CD4-positive, alpha-beta memory T cell (primary cell): Measurements from ENCODE around the gene SENP8. TPM values are rescaled to one million over a fixed set of nuclear protein-coding genes. Genes with fewer than 3 reads are reported as not detected.

Source experiments
- CTCF ChIA-PET: fragments of 350-600 bp; sonication (Branson Sonifier 250); formaldehyde crosslinking; loops from one replicate; lab custom pipeline; 2021; ENCODE audit warnings: inconsistent platforms; ENCODE audit not compliant: partially characterized antibody; lab: Charles Lee
- POLR2A ChIA-PET: fragments of 350-600 bp; sonication (Branson Sonifier 250); formaldehyde crosslinking; loops from one replicate; lab custom pipeline; 2021; ENCODE audit not compliant: partially characterized antibody; lab: Charles Lee
- DNase-seq, 5 donors: peaks; one replicate each; pipeline versions ENCODE4 v3.0.0 to v3.0.0-alpha.2; 2020 to 2022; ENCODE audit warnings: mixed read lengths in 1 of 5
- H3K27ac ChIP-seq: one replicate; pipeline ENCODE4 v1.7.0; 2013; ENCODE audit warnings: low read depth, low read length
- H3K27me3 ChIP-seq: 2 replicates; pipeline ENCODE4 v1.7.0; 2013; ENCODE audit warnings: mild to moderate bottlenecking, low read length, moderate library complexity; ENCODE audit not compliant: insufficient read depth
- H3K36me3 ChIP-seq: 2 replicates; pipeline ENCODE4 v1.7.0; 2013; ENCODE audit warnings: mild to moderate bottlenecking, low read length, moderate library complexity; ENCODE audit not compliant: insufficient read depth
- H3K4me1 ChIP-seq: 2 replicates; pipeline ENCODE4 v1.7.0; 2013; ENCODE audit warnings: mild to moderate bottlenecking, low read length, moderate library complexity; ENCODE audit not compliant: insufficient read depth
- H3K4me3 ChIP-seq, 2 donors: one replicate each; pipeline ENCODE4 v1.7.0; 2013; ENCODE audit warnings: low read length in 2 of 2, mild to moderate bottlenecking in 1 of 2
- H3K9me3 ChIP-seq, 2 donors: one replicate each; pipeline ENCODE4 v1.7.0; 2013; ENCODE audit warnings: low read length in 2 of 2, control low read depth in 1 of 2; ENCODE audit not compliant: control insufficient read depth in 1 of 2
- H3K27ac Mint-ChIP-seq, 7 donors: one replicate each; pipeline ENCODE4 v1.8.0; 2020 to 2021; ENCODE audit warnings: mixed read lengths in 7 of 7, mild to moderate bottlenecking in 6 of 7, inconsistent platforms in 3 of 7, moderate library complexity in 3 of 7
- H3K27me3 Mint-ChIP-seq, 2 donors: one replicate each; pipeline ENCODE4 v1.8.0; 2020 to 2021; ENCODE audit warnings: mixed read lengths in 2 of 2
- H3K36me3 Mint-ChIP-seq, 2 donors: one replicate each; pipeline ENCODE4 v1.8.0; 2020 to 2021; ENCODE audit warnings: mixed read lengths in 2 of 2, inconsistent platforms in 1 of 2, mild to moderate bottlenecking in 1 of 2
- H3K4me1 Mint-ChIP-seq, 4 donors: one replicate each; pipeline ENCODE4 v1.8.0; 2020 to 2021; ENCODE audit warnings: mixed read lengths in 4 of 4, mild to moderate bottlenecking in 1 of 4
- H3K4me3 Mint-ChIP-seq, 8 donors: one replicate each; pipeline ENCODE4 v1.8.0; 2020 to 2021; ENCODE audit warnings: mixed read lengths in 8 of 8, mild to moderate bottlenecking in 7 of 8, moderate library complexity in 6 of 8, inconsistent platforms in 3 of 8
- H3K9me3 Mint-ChIP-seq, 8 donors: one replicate each; pipeline ENCODE4 v1.8.0; 2020 to 2021; ENCODE audit warnings: mixed read lengths in 8 of 8, mild to moderate bottlenecking in 5 of 8, inconsistent platforms in 3 of 8, moderate library complexity in 1 of 8
- intact Hi-C: fragments of 100-400 bp; cut with micrococcal nuclease; formaldehyde crosslinking; loops from one replicate; pipeline ENCODE4 v1.15.1; 2023
- polyA plus RNA-seq, 2 donors: library from polyadenylated mRNA; unstranded; fragments of 300-500 nt; fragmentation: Illumina TruSeq; gene quantifications; one replicate each; pipeline ENCODE4 v1.2.3, GENCODE V29; 2021
- total RNA-seq, 2 experiments: library from RNA; stranded (reverse); gene quantifications; one replicate each; pipeline ENCODE4 v1.2.3, GENCODE V29; 2021

SENP8 gene
- total and polyA plus RNA-seq, 4 experiments from 2014 or later, result 0.69 to 2.6 (median 1.3) TPM

- Histone ChIP-seq H3K36me3 (no peaks in the 10 kb centered on the region), H3K4me3 (no peak overlapping the region), H3K9me3 (no peaks in the 10 kb centered on the region), H3K4me1 (no peaks in the 10 kb centered on the region), H3K27ac (no peak overlapping the region), H3K27me3 (no peaks in the 10 kb centered on the region)
- DNase-seq, result no peak
- H3K36me3 Mint-ChIP-seq, result no peaks in the 10 kb centered on the region
- CTCF ChIA-PET, result no interaction called here
- peaks cover 0 to 2% of the 10 kb centered on the region in 2 donors for H3K27me3 Mint-ChIP-seq
- intact Hi-C loops, result no loop called here
- H3K4me3 Mint-ChIP-seq, result no peak overlapping the region
- H3K4me1 Mint-ChIP-seq, result no peaks in the 10 kb centered on the region
- H3K27ac Mint-ChIP-seq, result no peak overlapping the region
- no peaks in the 10 kb centered on the region for H3K9me3 Mint-ChIP-seq
- POLR2A ChIA-PET, result no interaction called here
Observed at GRCh38 chr15:72128359-72128758, 10.2 kb downstream of the SENP8 start.

- Mint-ChIP-seq H3K4me3 (no peak overlapping the region), H3K4me1 (no peaks in the 10 kb centered on the region), H3K9me3 (no peaks in the 10 kb centered on the region), H3K36me3 (no peaks in the 10 kb centered on the region), H3K27me3 (peaks cover 0 to 2% of the 10 kb centered on the region in 2 donors), H3K27ac (no peak overlapping the region)
- Histone ChIP-seq H3K27me3 (no peaks in the 10 kb centered on the region), H3K4me3 (no peak overlapping the region), H3K4me1 (no peaks in the 10 kb centered on the region), H3K27ac (no peak overlapping the region), H3K9me3 (no peaks in the 10 kb centered on the region), H3K36me3 (no peaks in the 10 kb centered on the region)
- ChIA-PET CTCF (interaction anchor here (1.0 kb wide), 1 partner anchor 25 kb away, joined by 3 read pairs; no protein-coding TSS in a partner anchor), POLR2A (no interaction called here)
- intact Hi-C loops, result no loop called here
- DNase-seq, result no peak
Observed at GRCh38 chr15:72130272-72130671, 12.1 kb downstream of the SENP8 start.

- DNase-seq, result no peak
- ChIA-PET POLR2A (no interaction called here), CTCF (interaction anchor here (1.0 kb wide), 1 partner anchor 8 kb away, joined by 3 read pairs; no protein-coding TSS in a partner anchor)
- Mint-ChIP-seq H3K27me3 (peaks cover 0 to 2% of the 10 kb centered on the region in 2 donors), H3K9me3 (no peaks in the 10 kb centered on the region), H3K4me3 (no peak overlapping the region), H3K27ac (no peak overlapping the region), H3K36me3 (no peaks in the 10 kb centered on the region), H3K4me1 (no peaks in the 10 kb centered on the region)
- intact Hi-C loops, result no loop called here
- no peak overlapping the region for H3K27ac ChIP-seq
- H3K4me1 ChIP-seq, result no peaks in the 10 kb centered on the region
- H3K4me3 ChIP-seq, result no peak overlapping the region
- H3K27me3 ChIP-seq, result no peaks in the 10 kb centered on the region
- H3K36me3 ChIP-seq, result no peaks in the 10 kb centered on the region
- no peaks in the 10 kb centered on the region for H3K9me3 ChIP-seq
Observed at GRCh38 chr15:72131922-72132321, 13.7 kb downstream of the SENP8 start.

GRCh38 chr15:72133211-72133610 is 15.0 kb downstream of the SENP8 start:
- Histone ChIP-seq H3K27me3 (no peaks in the 10 kb centered on the region), H3K4me1 (no peaks in the 10 kb centered on the region), H3K4me3 (no peak overlapping the region), H3K9me3 (no peaks in the 10 kb centered on the region), H3K36me3 (no peaks in the 10 kb centered on the region), H3K27ac (no peak overlapping the region)
- no peak for DNase-seq
- ChIA-PET POLR2A (no interaction called here), CTCF (interaction anchor here (0.9 kb wide), 1 partner anchor 23 kb away, joined by 3 read pairs; no protein-coding TSS in a partner anchor)
- Mint-ChIP-seq H3K27ac (no peak overlapping the region), H3K36me3 (no peaks in the 10 kb centered on the region), H3K4me1 (no peaks in the 10 kb centered on the region), H3K9me3 (no peaks in the 10 kb centered on the region), H3K27me3 (peaks cover 0 to 2% of the 10 kb centered on the region in 2 donors), H3K4me3 (no peak overlapping the region)
- intact Hi-C loops, result no loop called here

- intact Hi-C loops, result no loop called here
- ChIA-PET POLR2A (no interaction called here), CTCF (no interaction called here)
Observed at GRCh38 chr15:72135719-72136118, 17.5 kb downstream of the SENP8 start.

GRCh38 chr15:72136170-72137051 is 18.2 kb downstream of the SENP8 start:
- H3K27me3 Mint-ChIP-seq, result peaks cover 0 to 2% of the 10 kb centered on the region in 2 donors
- no peaks in the 10 kb centered on the region for H3K4me1 Mint-ChIP-seq
- H3K36me3 Mint-ChIP-seq, result peaks cover 0 to 4% of the 10 kb centered on the region in 2 donors
- H3K27ac Mint-ChIP-seq, result no peak overlapping the region
- no peaks in the 10 kb centered on the region for H3K9me3 Mint-ChIP-seq
- no peak overlapping the region for H3K4me3 ChIP-seq
- H3K4me3 Mint-ChIP-seq, result no peak overlapping the region
- H3K9me3 ChIP-seq, result no peaks in the 10 kb centered on the region
- H3K27ac ChIP-seq, result no peak overlapping the region
- intact Hi-C loops, result no loop called here
- ChIA-PET POLR2A (no interaction called here), CTCF (no interaction called here)
- H3K4me1 ChIP-seq, result no peaks in the 10 kb centered on the region
- H3K36me3 ChIP-seq, result no peaks in the 10 kb centered on the region
- no peak for DNase-seq
- H3K27me3 ChIP-seq, result no peaks in the 10 kb centered on the region

More at GRCh38 chr15:72135719-72136118, 17.5 kb downstream of the SENP8 start:
- Mint-ChIP-seq H3K36me3 (peaks cover 0 to 4% of the 10 kb centered on the region in 2 donors), H3K4me1 (no peaks in the 10 kb centered on the region), H3K4me3 (no peak overlapping the region), H3K27ac (no peak overlapping the region), H3K9me3 (no peaks in the 10 kb centered on the region), H3K27me3 (peaks cover 0 to 2% of the 10 kb centered on the region in 2 donors)
- Histone ChIP-seq H3K36me3 (no peaks in the 10 kb centered on the region), H3K4me3 (no peak overlapping the region), H3K9me3 (no peaks in the 10 kb centered on the region), H3K4me1 (no peaks in the 10 kb centered on the region), H3K27me3 (no peaks in the 10 kb centered on the region), H3K27ac (no peak overlapping the region)
- no peak for DNase-seq

GRCh38 chr15:72139667-72140066 is 21.5 kb downstream of the SENP8 start:
- no peaks in the 10 kb centered on the region for H3K27me3 Mint-ChIP-seq
- peaks cover 0 to 2% (median 0%) of the 10 kb centered on the region in 8 donors for H3K9me3 Mint-ChIP-seq
- no peaks in the 10 kb centered on the region for H3K36me3 ChIP-seq
- intact Hi-C loops, result no loop called here
- H3K9me3 ChIP-seq, result no peaks in the 10 kb centered on the region
- no peaks in the 10 kb centered on the region for H3K27me3 ChIP-seq
- CTCF ChIA-PET, result interaction anchor here (1.1 to 3.2 kb wide), 2 partner anchors 8 to 18 kb away, joined by 3 to 8 read pairs; no protein-coding TSS in a partner anchor
- DNase-seq, result no peak
- H3K4me3 Mint-ChIP-seq, result no peak overlapping the region
- H3K4me1 Mint-ChIP-seq, result no peaks in the 10 kb centered on the region
- POLR2A ChIA-PET, result no interaction called here
- no peak overlapping the region for H3K4me3 ChIP-seq
- H3K36me3 Mint-ChIP-seq, result peaks cover 0 to 4% of the 10 kb centered on the region in 2 donors
- peak overlapping the region in 1 of 7 donors; percentile 53 for H3K27ac Mint-ChIP-seq
- H3K27ac ChIP-seq, result no peak overlapping the region
- H3K4me1 ChIP-seq, result no peaks in the 10 kb centered on the region
